ENCODE measurements around the gene FOXP1.

The FOXP1 gene

DNA sequence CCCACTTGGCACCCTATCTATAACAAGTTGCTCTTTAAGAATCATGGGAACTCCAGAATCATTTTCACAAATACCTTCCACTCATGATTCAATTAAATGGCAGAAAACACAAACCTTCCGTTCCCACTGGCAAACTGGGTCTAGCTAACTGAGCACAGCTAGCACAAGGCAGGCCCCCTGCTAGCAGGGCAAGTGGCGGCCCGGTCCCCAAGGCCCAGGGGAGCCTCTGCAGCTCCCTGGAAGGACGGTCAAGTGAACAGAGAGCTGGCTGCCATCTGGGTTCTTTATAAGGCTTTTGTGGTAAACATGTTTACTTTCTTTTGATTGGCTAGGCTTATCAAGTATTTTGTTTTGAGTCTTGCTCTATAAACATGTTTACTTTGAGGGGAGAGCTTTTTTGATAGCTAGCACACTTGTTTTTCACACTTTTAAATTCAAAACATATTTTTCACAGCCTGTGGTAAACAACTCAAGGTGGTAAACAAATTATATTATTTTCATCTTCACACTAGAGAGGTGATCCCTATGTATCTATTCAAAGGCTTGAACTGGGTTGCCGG is 81.4 kb downstream of the FOXP1 start:
- no peak overlapping the region for H3K4me3 ChIP-seq (ENCODE audit: low read depth, low read length)
- TF ChIP-seq, protein P1, sequence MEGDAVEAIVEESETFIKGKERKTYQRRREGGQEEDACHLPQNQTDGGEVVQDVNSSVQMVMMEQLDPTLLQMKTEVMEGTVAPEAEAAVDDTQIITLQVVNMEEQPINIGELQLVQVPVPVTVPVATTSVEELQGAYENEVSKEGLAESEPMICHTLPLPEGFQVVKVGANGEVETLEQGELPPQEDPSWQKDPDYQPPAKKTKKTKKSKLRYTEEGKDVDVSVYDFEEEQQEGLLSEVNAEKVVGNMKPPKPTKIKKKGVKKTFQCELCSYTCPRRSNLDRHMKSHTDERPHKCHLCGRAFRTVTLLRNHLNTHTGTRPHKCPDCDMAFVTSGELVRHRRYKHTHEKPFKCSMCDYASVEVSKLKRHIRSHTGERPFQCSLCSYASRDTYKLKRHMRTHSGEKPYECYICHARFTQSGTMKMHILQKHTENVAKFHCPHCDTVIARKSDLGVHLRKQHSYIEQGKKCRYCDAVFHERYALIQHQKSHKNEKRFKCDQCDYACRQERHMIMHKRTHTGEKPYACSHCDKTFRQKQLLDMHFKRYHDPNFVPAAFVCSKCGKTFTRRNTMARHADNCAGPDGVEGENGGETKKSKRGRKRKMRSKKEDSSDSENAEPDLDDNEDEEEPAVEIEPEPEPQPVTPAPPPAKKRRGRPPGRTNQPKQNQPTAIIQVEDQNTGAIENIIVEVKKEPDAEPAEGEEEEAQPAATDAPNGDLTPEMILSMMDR (IDR thresholded peaks at IDR 0.05; ENCODE audit: low read depth, low read length): no peak

GRCh38 chr3:71500696-71501095 is 82.8 kb downstream of the FOXP1 start:
- H3K4me3 ChIP-seq (ENCODE audit: low read depth, low read length): no peak overlapping the region
- TF ChIP-seq, protein P1 (IDR thresholded peaks at IDR 0.05; ENCODE audit: low read depth, low read length): no peak

DNA sequence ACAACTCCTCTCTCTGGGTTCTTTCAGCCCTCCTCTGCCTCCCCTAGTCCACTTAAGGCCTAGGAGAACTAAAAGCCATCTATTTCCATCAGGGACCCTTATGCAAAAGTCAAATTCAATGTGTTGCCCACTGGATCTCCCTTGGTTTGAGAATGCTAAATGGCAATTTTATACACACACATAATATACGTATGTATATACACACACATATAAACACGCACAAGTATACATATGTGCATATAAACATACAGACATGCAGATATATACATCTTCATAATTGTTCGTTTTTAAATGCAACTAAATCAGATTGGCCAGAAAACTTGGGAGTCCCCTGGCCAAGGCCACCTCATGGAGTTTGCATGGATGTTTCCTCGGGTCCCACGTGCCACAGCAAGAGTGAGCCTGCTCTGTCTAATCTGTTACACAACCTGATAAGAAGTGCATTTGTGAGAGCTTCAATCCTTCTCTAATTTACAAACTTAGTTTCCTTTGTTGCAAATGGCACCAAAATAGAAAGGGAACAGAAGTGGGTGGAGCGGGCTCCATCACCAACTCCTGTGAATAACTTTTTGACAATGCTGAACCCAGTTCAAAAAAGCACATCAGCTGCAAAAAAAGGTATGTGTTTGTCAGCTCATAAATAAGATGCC is 84.2 kb downstream of the FOXP1 start:
- H3K4me3 ChIP-seq (ENCODE audit: low read depth, low read length): no peak overlapping the region
- TF ChIP-seq, protein P1 (IDR thresholded peaks at IDR 0.05; ENCODE audit: low read depth, low read length): no peak

GRCh38 chr3:71498543-71498942 is 85.0 kb downstream of the FOXP1 start:
- H3K4me3 ChIP-seq (ENCODE audit: low read depth, low read length): no peak overlapping the region
- TF ChIP-seq, protein P1 (IDR thresholded peaks at IDR 0.05; ENCODE audit: low read depth, low read length): no peak

DNA sequence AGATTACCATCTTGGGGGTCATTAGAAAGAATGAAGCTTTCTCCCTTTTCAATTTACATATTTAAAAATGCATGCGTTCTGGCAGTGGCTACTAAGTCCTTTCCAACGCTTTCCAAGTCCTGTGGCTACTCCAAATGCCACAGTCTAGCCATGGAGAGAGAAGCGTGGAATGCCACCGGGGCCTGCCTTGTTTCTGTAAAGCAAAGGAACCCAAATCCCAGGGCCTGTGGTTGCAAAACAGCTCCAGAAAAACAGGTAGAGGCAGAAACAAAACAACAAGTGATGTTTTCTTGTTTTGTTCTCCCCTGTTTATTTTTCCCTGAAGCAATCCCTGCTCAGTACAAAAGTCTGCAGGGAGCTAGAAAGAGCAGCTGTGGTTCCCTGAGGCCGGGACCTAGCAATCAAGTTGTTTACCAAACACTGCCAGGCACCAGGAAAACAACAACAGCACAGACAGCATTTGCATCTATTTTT is 85.5 kb downstream of the FOXP1 start:
- H3K4me3 ChIP-seq (ENCODE audit: low read depth, low read length): no peak overlapping the region
- TF ChIP-seq, protein P1 (IDR thresholded peaks at IDR 0.05; ENCODE audit: low read depth, low read length): no peak

DNA sequence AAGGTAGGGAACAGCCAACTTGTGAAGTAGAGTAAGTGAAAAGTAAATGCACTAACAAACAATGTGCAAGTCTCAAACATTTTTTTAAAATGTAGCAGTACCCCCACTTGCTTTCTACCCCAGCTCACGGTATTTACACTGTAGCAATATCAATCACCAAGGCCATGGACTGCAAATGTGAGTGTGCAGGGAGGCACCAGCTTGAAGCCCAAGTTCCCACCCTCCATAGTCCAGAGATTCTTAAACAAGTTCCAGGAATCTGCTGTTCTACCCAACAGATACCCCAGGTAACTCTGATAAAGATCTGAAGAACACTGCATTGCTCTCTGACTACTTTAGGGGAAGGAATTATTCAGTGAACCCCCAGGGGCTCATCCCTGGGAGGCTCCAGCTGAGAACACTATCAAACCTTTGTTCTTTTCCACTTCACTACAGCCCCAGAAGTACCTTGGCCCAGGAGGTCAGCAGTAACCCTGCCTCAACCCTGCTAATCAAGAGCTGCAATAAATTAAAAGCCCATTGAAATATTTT is 86.1 kb downstream of the FOXP1 start:
- H3K4me3 ChIP-seq (ENCODE audit: low read depth, low read length): no peak overlapping the region
- TF ChIP-seq, protein P1 (IDR thresholded peaks at IDR 0.05; ENCODE audit: low read depth, low read length): no peak

Data from WI38 (cell line).